Measurements from ENCODE around the gene THADA.

DNA sequence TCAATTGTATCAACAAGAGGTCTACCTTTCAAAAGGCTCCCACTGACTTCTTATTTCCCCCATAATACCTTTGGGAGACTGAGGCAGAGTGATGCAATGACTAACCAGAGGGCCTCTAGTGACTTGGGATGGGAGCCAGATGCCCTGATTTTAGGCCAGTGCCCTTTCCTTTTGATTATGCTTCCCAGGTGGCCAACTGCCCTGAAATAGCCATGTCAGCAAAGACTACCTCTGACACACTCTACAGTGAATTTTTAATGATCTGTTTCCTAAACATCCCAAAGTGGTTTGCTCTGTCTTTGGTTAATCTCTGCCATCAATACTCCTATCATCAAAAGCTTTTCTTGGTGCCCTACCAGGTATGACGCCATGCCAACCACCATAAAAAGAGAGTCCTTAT lies 303.5 kb downstream of the THADA start:
- TF ChIP-seq, protein P1, sequence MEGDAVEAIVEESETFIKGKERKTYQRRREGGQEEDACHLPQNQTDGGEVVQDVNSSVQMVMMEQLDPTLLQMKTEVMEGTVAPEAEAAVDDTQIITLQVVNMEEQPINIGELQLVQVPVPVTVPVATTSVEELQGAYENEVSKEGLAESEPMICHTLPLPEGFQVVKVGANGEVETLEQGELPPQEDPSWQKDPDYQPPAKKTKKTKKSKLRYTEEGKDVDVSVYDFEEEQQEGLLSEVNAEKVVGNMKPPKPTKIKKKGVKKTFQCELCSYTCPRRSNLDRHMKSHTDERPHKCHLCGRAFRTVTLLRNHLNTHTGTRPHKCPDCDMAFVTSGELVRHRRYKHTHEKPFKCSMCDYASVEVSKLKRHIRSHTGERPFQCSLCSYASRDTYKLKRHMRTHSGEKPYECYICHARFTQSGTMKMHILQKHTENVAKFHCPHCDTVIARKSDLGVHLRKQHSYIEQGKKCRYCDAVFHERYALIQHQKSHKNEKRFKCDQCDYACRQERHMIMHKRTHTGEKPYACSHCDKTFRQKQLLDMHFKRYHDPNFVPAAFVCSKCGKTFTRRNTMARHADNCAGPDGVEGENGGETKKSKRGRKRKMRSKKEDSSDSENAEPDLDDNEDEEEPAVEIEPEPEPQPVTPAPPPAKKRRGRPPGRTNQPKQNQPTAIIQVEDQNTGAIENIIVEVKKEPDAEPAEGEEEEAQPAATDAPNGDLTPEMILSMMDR (IDR thresholded peaks at IDR 0.05; ENCODE audit: extremely low read depth in 1 of 2, insufficient read depth in 1 of 2, low read depth in 1 of 2, low read length in 2 of 2), result no peak
- TF ChIP-seq, protein P2, sequence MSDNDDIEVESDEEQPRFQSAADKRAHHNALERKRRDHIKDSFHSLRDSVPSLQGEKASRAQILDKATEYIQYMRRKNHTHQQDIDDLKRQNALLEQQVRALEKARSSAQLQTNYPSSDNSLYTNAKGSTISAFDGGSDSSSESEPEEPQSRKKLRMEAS (IDR thresholded peaks at IDR 0.05; ENCODE audit: insufficient read depth, insufficient read length), result no peak
- TF ChIP-seq EZH2 (IDR thresholded peaks at IDR 0.05; ENCODE audit: borderline replicate concordance, low read depth, low read length, severe bottlenecking) (no peak), POLR2A (IDR thresholded peaks at IDR 0.05; ENCODE audit: low read depth, low read length) (no peak), POLR2AphosphoS5 (IDR thresholded peaks at IDR 0.05; ENCODE audit: insufficient read depth, low read depth, low read length) (no peak), MYC (IDR thresholded peaks at IDR 0.05; ENCODE audit: low read depth, low read length) (no peak), JUN (IDR thresholded peaks at IDR 0.05; ENCODE audit: borderline replicate concordance, insufficient read depth, insufficient read length, low read depth) (no peak), FOS (IDR thresholded peaks at IDR 0.05; ENCODE audit: borderline replicate concordance, insufficient read depth, low read length) (no peak), GATA2 (IDR thresholded peaks at IDR 0.05; ENCODE audit: insufficient read depth, insufficient read length, low read depth, low read length) (no peak)

Measured in endothelial cell of umbilical vein (primary cell).